MCF 10A (cell line): ENCODE data around the gene CP. TPM values are rescaled to one million over a fixed set of nuclear protein-coding genes. Genes with fewer than 3 reads are reported as not detected.

ENCODE experiments used
- BruUV-seq: library from RNA; stranded (reverse); fragments of 400-500 nt; replicated peaks from 2 replicates; lab custom pipeline; 2021; lab: Mats Ljungman, UMichigan
- CTCF ChIA-PET: fragments of 300-600 bp; sonication (Branson Sonifier 250); formaldehyde crosslinking; extraction: SDS; loops from one replicate; lab custom pipeline; 2021; ENCODE audit warnings: antibody characterized with exemption, inconsistent platforms; lab: Yijun Ruan, JAX
- POLR2A ChIA-PET: fragments of 300-600, 350-650 bp; sonication (Branson Sonifier 250); formaldehyde crosslinking; extraction: SDS; loops from one replicate; lab custom pipeline; 2020; ENCODE audit warnings: antibody characterized with exemption, inconsistent platforms; lab: Yijun Ruan, JAX
- DNase-seq: peaks from one replicate; pipeline ENCODE4 v3.0.0-alpha.2; 2018; ENCODE audit not compliant: unreplicated experiment
- H3K27ac Mint-ChIP-seq: one replicate; pipeline ENCODE4 v1.8.0; 2022; ENCODE audit warnings: mild to moderate bottlenecking, low read depth, mixed read lengths; ENCODE audit not compliant: unreplicated experiment
- H3K27me3 Mint-ChIP-seq: one replicate; pipeline ENCODE4 v1.8.0; 2022; ENCODE audit warnings: mixed read lengths; ENCODE audit not compliant: insufficient read depth, unreplicated experiment
- H3K36me3 Mint-ChIP-seq: one replicate; pipeline ENCODE4 v1.8.0; 2022; ENCODE audit warnings: mild to moderate bottlenecking, moderate library complexity, mixed read lengths; ENCODE audit not compliant: insufficient read depth, unreplicated experiment
- H3K4me1 Mint-ChIP-seq: one replicate; pipeline ENCODE4 v1.8.0; 2022; ENCODE audit warnings: mixed read lengths; ENCODE audit not compliant: insufficient read depth, unreplicated experiment
- H3K4me3 Mint-ChIP-seq: one replicate; pipeline ENCODE4 v1.8.0; 2022; ENCODE audit warnings: mild to moderate bottlenecking, moderate library complexity, mixed read lengths; ENCODE audit not compliant: unreplicated experiment
- H3K9me3 Mint-ChIP-seq: one replicate; pipeline ENCODE4 v1.8.0; 2022; ENCODE audit warnings: mixed read lengths; ENCODE audit not compliant: unreplicated experiment
- intact Hi-C: fragments of 100-400 bp; cut with micrococcal nuclease; formaldehyde crosslinking; loops from 2 replicates; pipeline ENCODE4 v1.14.1; 2022
- total RNA-seq: library from RNA; stranded (reverse); gene quantifications from 2 replicates; pipeline ENCODE4 v1.2.3, GENCODE V29; 2022
- TF ChIP-seq, protein P1 (sequence below): fragments of 200-600 bp; IDR thresholded peaks from one replicate; pipeline ENCODE4 v1.8.0; 2022; ENCODE audit warnings: antibody characterized with exemption, mild to moderate bottlenecking; ENCODE audit not compliant: unreplicated experiment

Gene CP
- total RNA-seq, 1 experiment from 2014 or later = not detected

DNA sequence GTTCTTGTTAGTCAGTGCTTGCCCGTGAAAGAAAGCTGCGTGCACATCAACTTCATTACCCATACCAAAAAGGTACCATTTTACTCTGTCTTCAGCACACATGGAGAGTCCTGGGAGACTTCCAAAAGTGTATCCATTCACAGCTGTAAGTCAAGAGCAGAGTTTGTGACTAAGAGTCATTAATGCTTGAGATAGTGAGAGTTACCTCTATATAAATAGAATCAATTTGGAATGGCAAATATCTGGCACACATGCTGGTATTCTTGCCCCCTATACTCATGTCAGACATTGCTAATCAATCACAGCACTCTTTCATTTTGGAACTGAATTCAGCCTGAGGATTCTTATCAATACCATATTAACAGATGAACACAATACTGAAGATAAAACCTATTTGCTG lies 14.2 kb downstream of the CP start:
- TF ChIP-seq, protein P1, sequence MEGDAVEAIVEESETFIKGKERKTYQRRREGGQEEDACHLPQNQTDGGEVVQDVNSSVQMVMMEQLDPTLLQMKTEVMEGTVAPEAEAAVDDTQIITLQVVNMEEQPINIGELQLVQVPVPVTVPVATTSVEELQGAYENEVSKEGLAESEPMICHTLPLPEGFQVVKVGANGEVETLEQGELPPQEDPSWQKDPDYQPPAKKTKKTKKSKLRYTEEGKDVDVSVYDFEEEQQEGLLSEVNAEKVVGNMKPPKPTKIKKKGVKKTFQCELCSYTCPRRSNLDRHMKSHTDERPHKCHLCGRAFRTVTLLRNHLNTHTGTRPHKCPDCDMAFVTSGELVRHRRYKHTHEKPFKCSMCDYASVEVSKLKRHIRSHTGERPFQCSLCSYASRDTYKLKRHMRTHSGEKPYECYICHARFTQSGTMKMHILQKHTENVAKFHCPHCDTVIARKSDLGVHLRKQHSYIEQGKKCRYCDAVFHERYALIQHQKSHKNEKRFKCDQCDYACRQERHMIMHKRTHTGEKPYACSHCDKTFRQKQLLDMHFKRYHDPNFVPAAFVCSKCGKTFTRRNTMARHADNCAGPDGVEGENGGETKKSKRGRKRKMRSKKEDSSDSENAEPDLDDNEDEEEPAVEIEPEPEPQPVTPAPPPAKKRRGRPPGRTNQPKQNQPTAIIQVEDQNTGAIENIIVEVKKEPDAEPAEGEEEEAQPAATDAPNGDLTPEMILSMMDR = no peak
- H3K27ac Mint-ChIP-seq = no peak overlapping the region
- CTCF ChIA-PET = interaction anchor here (0.9 to 1.2 kb wide), 2 partner anchors 13 to 88 kb away, joined by 3 to 6 read pairs; no protein-coding TSS in a partner anchor
- DNase-seq = no peak
- no peak overlapping the region for H3K4me3 Mint-ChIP-seq
- POLR2A ChIA-PET = interaction anchor here (0.6 to 2.9 kb wide), 5 partner anchors 15 to 216 kb away, joined by 3 to 10 read pairs (median 3); no protein-coding TSS in a partner anchor
- H3K36me3 Mint-ChIP-seq = no peaks in the 10 kb centered on the region
- H3K9me3 Mint-ChIP-seq = no peaks in the 10 kb centered on the region
- intact Hi-C loops = no loop called here
- no peaks in the 10 kb centered on the region for H3K4me1 Mint-ChIP-seq
- BruUV-seq = no TSS peak
- no peaks in the 10 kb centered on the region for H3K27me3 Mint-ChIP-seq

DNA sequence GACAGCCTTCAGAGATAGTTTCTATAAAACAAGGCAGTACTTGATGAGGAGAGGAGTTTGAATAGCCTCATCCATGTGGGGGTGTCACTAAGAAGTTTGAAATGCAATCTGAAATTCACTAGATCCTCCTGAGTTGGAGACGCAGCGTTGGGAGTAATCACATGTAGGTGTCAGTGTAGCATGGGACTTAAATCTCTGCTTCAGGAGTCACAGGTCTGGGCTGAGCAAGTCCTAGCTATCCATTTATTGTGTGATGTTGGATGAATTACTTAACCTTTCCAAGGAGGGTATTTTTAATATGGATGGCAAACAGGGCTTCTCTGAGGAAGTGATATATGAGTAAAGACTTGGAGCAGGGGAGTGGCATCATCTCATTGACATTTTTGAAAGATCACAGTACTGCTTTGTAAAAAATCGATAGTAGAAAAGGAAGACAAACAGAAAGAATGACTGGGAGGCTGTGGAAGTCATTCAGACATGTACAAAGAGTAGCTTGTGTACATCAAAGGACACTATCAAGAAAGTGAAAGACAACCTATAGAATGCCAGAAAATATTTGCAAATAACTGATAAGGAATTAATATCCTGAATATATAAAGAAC lies 17.1 kb downstream of the CP start:
- no peak for DNase-seq
- CTCF ChIA-PET = no interaction called here
- TF ChIP-seq, protein P1 = no peak
- Mint-ChIP-seq H3K4me1 (no peaks in the 10 kb centered on the region), H3K36me3 (no peaks in the 10 kb centered on the region), H3K4me3 (no peak overlapping the region), H3K9me3 (no peaks in the 10 kb centered on the region), H3K27me3 (no peaks in the 10 kb centered on the region), H3K27ac (no peak overlapping the region)
- POLR2A ChIA-PET = no interaction called here
- no TSS peak for BruUV-seq
- intact Hi-C loops = no loop called here

DNA sequence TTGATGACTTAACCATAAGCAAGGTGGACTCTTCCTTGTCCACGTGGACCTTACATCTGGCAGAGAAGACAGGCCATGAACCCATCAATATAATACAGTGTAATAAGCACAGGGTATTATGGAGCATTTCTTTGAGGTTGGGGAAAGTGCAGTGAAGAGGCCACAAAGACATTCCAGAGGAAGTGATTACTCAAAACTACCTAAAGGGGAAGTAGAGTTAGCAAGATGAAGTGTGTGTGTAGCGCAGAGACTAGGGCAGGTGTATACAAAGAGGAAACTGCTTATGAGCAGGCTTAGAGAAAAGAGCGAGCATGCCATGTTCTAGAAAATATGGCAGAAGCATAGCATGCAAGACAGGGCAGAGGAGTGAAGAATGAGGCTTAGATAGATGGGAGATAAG lies 17.9 kb downstream of the CP start:
- H3K9me3 Mint-ChIP-seq = no peaks in the 10 kb centered on the region
- TF ChIP-seq, protein P1 = no peak
- H3K27ac Mint-ChIP-seq = no peak overlapping the region
- DNase-seq = no peak
- no peak overlapping the region for H3K4me3 Mint-ChIP-seq
- no peaks in the 10 kb centered on the region for H3K4me1 Mint-ChIP-seq
- BruUV-seq = no TSS peak
- intact Hi-C loops = no loop called here
- no peaks in the 10 kb centered on the region for H3K36me3 Mint-ChIP-seq
- ChIA-PET CTCF (no interaction called here), POLR2A (no interaction called here)
- H3K27me3 Mint-ChIP-seq = no peaks in the 10 kb centered on the region

DNA sequence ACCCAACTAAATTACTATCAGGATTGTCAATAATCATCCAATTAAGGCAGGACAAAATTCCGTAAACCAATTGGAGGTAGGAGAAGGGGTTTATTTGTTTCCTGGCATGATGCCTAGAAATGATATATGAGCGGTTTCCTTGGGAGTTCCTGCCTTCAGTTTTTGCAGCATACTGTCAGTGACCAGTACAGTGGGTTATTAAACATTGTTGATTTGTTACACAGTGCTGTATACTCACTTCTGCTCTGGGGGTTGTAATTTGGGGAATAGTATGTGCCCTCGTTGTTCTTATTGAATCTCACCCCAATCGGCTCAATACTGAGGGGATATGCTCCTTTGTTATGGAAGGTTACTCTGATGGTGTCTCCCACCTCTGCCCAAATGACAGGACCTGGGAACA lies 22.2 kb downstream of the CP start:
- Mint-ChIP-seq H3K27ac (no peak overlapping the region), H3K9me3 (no peaks in the 10 kb centered on the region), H3K4me1 (no peaks in the 10 kb centered on the region), H3K27me3 (no peaks in the 10 kb centered on the region), H3K36me3 (no peaks in the 10 kb centered on the region), H3K4me3 (no peak overlapping the region)
- TF ChIP-seq, protein P1 = no peak
- intact Hi-C loops = no loop called here
- no peak for DNase-seq
- POLR2A ChIA-PET = interaction anchor here (0.8 kb wide), 1 partner anchor 17 kb away, joined by 3 read pairs; no protein-coding TSS in a partner anchor
- CTCF ChIA-PET = interaction anchor here (0.6 kb wide), 1 partner anchor 9 kb away, joined by 3 read pairs; no protein-coding TSS in a partner anchor
- BruUV-seq = no TSS peak
